Gastrocnemius medialis (tissue), 4 donors: Measurements from ENCODE around the gene PRR5.

ENCODE experiments used
- POLR2A ChIP-seq, 2 donors: fragments of 450-650 bp; IDR thresholded peaks; one replicate each; pipeline ENCODE4 v1.6.1; 2017; ENCODE audit warnings: antibody characterized with exemption in 2 of 2, mild to moderate bottlenecking in 2 of 2, moderate library complexity in 2 of 2
- TF ChIP-seq, protein P1 (sequence below), 5 experiments: fragments of 450-650 bp in 3 of 5; fragments of 200-600 bp in 2 of 5; sonication (generic) in 2 of 5; IDR thresholded peaks in 4 of 5; conservative IDR thresholded peaks in 1 of 5; 1 replicate in 4 of 5; 2 replicates in 1 of 5; pipeline ENCODE4 v1.5.1; 2016 to 2019; ENCODE audit warnings: antibody characterized with exemption in 5 of 5, mild to moderate bottlenecking in 3 of 5, moderate library complexity in 3 of 5

DNA sequence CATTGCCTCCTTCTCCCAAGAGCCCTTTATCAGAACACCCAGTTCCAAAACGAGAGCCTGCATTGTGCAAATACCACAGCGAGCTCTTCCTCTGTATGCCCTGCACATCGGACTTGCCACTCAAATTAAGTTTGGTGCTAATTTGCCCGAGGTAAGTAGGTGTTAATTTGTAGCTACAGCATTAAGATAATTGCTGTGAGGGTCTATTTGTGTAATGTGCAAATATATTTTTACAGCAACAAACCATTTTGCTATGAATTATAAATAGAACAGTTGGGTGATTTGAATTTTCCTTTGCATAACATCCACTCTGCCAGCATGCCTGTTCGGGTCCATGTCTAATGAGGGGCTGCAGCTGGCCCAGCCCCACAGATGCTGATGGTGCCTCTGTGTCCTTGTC is 58.5 kb downstream of the PRR5 start:
- TF ChIP-seq, protein P1, sequence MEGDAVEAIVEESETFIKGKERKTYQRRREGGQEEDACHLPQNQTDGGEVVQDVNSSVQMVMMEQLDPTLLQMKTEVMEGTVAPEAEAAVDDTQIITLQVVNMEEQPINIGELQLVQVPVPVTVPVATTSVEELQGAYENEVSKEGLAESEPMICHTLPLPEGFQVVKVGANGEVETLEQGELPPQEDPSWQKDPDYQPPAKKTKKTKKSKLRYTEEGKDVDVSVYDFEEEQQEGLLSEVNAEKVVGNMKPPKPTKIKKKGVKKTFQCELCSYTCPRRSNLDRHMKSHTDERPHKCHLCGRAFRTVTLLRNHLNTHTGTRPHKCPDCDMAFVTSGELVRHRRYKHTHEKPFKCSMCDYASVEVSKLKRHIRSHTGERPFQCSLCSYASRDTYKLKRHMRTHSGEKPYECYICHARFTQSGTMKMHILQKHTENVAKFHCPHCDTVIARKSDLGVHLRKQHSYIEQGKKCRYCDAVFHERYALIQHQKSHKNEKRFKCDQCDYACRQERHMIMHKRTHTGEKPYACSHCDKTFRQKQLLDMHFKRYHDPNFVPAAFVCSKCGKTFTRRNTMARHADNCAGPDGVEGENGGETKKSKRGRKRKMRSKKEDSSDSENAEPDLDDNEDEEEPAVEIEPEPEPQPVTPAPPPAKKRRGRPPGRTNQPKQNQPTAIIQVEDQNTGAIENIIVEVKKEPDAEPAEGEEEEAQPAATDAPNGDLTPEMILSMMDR (IDR thresholded peaks at IDR 0.05 in 4 of 5, conservative IDR thresholded peaks at IDR 0.05 in 1 of 5), result no peak
- no peak for TF ChIP-seq POLR2A (IDR thresholded peaks at IDR 0.05)
